ENCODE results near the gene CD4.

- TF ChIP-seq CTCF (IDR thresholded peaks at IDR 0.05; ENCODE audit: extremely low read depth in 1 of 2, insufficient read depth in 1 of 2, low read depth in 1 of 2, low read length in 2 of 2) (peak; percentile 60 to 64), POLR2A (IDR thresholded peaks at IDR 0.05; ENCODE audit: low read depth, low read length) (no peak), POLR2AphosphoS5 (IDR thresholded peaks at IDR 0.05; ENCODE audit: insufficient read depth, low read depth, low read length) (no peak), MYC (IDR thresholded peaks at IDR 0.05; ENCODE audit: low read depth, low read length) (no peak)
These were observed 22.5 kb upstream of the CD4 start for GRCh38 chr12:6766651-6767349.
